ENCODE measurements around the gene MYO15A.
A peak's percentile ranks its signal among the peaks of the same experiment; 100 is the strongest.

The MYO15A gene

DNA sequence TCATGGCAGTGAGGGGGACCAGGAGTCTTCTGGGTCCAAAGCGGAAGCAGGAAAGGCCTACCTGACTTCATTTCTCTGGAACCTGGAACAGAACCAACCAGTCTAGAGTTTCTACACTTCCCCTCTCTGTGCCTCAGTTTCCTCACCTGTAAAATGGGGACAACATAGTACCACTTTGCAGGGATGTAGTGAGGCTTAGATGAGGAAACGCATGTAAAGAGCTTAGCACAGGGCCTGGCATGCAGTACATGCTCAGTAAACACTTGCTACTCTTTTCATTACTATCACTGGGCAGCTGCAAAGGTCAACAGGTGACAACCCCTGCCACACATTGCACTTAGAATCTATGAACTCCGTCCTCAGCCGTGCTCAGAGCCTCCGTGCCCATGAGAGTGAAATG is 24.2 kb downstream of the MYO15A start:
- no peak for DNase-seq

- DNase-seq, result no peak
Measured at GRCh38 chr17:18136357-18136756, 27.8 kb downstream of the MYO15A start.

GRCh38 chr17:18138065-18138749 is 29.7 kb downstream of the MYO15A start:
- DNase-seq, result no peak

DNA sequence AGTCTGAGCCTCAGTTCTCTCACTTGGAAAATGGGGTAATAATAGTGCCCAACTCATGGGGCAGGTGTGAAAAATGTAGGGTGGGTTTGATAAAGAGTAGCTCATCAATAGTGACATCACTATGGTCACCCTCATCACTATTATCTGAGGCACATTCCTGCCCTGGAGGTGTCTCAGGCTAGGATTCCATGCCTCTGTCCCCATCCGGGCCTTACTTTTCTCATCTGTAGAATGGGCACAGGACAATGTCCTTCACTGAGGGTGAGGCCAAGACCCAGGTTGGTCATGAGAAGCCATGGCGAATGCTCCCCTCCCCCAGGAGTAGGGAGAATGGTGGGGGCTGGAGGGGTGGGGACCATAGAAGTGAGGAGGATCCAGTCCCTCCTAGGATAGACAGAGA is 30.5 kb downstream of the MYO15A start:
- no peak for DNase-seq

DNA sequence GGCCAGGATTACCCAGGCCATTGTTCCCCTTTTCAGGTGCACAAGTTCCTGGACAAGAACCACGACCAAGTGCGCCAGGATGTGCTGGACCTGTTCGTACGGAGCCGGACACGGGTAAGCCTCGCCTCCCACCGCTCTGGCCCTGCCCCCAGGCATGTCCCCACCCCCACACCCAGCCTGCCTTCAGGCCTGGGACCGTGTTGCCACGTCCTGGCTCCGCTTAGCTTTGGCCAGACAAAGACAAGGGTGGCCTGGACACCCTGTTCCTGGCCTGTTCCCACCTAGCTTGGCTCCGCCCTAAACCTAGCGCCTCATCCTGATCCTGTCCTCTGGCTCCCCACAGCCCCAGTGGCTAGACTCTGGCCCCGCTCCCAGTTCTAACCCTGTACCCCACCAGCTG is 30.9 kb downstream of the MYO15A start:
- DNase-seq, result no peak

DNA sequence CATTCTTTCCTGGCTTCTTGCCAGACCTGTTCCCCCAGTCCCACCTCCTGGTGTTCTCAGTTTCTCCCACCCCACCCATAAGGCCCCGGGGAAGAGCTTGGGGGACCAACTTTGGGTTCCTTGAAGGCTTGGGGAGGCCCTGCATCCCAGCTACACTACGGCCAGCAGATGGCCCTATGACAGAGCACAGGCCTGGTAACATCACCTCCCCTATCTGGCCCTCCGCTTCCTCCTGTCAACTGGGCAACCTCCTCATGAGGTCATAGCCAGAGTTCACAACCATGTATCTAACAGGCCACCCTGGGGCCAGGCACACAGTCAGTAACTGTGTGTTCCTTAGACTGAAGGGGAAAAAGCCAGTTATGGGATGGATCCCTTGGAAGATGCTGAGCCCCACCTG is 31.4 kb downstream of the MYO15A start:
- no peak for DNase-seq

- no peak for DNase-seq
Measured at GRCh38 chr17:18140648-18141047, 32.1 kb downstream of the MYO15A start.

- DNase-seq, result peak; percentile 57
Measured at GRCh38 chr17:18141210-18141803, 32.8 kb downstream of the MYO15A start.

DNA sequence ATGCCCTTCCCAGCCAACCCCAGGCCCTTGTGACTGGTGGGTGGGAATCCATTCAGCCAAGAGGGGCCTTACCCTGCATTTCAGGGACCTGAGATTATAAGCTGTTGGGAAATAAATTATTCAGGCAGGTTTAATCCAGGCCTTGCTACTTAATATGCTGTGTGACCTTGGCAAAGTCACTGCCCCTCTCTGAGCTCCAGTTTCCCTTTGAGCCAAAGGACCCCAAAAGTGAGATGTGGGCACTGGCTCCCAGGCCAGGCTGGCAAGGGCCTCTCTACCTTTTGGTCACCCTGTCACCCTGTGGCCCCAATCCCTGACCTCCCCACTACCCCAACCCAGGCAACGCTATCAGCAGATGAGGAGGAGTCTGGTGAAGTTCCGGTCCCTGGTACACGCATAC is 33.9 kb downstream of the MYO15A start:
- DNase-seq, result no peak

DNA sequence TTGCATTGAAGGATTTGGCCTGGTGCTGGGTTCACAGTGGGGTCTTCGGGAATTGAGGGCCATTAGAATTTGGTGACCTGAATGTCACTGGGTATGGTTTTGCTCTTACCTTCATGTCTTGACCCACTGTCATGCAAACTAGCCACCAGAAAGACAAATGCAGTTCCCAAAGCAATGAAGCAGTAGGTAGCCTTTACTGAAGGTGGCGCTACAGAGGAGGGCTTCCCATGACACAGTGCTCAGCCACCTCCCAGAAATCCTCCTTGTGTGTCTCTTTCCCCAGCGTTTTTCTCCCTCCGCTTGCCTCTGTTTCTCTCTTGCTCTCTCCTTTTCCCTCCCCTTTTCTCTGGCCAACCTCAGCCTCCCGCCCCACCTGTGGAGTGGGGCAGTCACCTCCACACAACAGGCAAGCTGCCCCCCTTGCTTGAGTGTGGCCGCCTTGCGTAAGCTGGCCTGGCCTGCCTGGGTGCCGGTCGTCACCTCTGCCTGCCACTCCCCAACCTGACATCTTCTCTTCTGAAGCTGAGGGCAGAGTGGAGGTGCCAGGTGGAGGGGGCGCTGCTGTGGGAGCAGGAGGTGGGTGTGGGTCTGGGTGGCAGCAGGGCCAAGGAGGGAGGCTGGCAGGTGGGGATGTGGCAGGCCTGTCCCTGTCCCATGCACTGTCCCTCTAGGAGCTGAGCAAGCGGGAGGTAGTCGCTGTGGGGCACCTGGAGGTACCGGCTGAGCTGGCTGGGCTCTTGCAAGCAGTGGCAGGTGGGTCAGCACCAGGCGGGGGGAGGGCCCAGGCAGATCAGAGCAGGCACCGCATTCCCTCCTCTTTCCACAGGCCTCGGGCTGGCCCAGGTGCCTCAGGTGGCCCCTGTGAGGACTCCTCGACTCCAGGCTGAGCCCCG is 34.7 kb downstream of the MYO15A start:
- DNase-seq, result no peak

- DNase-seq, result no peak
Measured at GRCh38 chr17:18144261-18144660, 35.7 kb downstream of the MYO15A start.

- no peak for DNase-seq
Measured at GRCh38 chr17:18144855-18145254, 36.3 kb downstream of the MYO15A start.

- DNase-seq, result no peak
Measured at GRCh38 chr17:18145811-18146210, 37.3 kb downstream of the MYO15A start.

GRCh38 chr17:18146259-18146658 is 37.7 kb downstream of the MYO15A start:
- DNase-seq, result no peak

DNA sequence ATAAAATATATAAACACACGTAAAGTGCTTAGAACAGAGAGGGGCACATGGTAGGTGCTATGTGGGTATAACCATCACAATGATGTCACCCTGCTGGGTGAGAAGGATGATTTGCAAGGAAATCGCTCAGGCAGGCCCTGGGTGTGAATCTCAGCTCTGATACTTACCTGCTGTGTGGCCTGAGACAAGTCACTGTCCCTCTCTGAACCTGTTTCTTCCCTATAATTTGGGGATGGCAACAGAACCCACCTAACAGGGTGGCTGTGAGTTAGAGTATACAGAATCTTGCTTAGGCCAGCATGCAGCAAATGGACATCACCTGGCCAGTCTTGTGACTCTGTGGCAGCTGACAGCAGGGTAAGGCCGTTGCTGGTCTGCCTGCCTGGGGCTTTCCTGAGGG is 38.4 kb downstream of the MYO15A start:
- no peak for DNase-seq

GRCh38 chr17:18148586-18148985 is 40.0 kb downstream of the MYO15A start:
- no peak for DNase-seq

DNA sequence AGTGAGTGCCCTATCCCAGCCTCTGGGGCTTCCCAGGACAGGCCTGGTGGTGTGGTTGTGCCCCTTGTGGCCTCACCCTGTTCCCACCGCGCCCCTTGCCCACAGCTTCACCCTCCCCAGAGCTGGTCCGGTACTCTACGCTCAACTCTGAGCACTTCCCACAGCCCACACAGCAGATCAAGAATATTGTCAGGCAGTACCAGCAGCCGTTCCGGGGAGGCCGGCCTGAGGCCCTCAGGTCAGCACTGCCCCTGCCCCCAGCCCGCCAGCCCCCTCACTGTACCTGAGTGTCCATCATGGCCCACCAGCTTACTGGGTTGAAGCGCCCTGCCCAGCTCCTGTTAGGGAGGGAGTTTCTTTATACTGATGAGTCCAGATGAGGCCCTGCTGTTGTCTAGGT is 42.7 kb downstream of the MYO15A start:
- DNase-seq, result no peak

DNA sequence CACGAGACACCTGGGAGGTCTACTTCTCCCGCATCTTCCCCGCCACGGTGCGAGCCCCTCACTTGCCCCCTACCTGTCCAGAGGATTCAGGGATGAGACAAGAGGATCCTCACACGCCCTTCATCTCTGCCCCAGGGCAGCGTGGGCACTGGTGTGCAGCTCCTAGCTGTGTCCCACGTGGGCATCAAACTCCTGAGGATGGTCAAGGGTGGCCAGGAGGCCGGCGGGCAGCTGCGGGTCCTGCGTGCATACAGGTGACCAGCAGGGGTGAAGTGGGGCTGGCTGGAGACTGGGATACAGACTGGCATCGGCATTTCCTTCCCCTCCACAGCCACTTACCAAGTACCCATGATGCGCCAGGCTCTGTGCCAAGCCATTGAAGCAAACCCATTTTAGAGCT is 46.6 kb downstream of the MYO15A start:
- DNase-seq, result no peak

GRCh38 chr17:18156171-18156975 is 47.8 kb downstream of the MYO15A start:
- no peak for DNase-seq

- no peak for DNase-seq
Measured at GRCh38 chr17:18156976-18157280, 48.4 kb downstream of the MYO15A start.

DNA sequence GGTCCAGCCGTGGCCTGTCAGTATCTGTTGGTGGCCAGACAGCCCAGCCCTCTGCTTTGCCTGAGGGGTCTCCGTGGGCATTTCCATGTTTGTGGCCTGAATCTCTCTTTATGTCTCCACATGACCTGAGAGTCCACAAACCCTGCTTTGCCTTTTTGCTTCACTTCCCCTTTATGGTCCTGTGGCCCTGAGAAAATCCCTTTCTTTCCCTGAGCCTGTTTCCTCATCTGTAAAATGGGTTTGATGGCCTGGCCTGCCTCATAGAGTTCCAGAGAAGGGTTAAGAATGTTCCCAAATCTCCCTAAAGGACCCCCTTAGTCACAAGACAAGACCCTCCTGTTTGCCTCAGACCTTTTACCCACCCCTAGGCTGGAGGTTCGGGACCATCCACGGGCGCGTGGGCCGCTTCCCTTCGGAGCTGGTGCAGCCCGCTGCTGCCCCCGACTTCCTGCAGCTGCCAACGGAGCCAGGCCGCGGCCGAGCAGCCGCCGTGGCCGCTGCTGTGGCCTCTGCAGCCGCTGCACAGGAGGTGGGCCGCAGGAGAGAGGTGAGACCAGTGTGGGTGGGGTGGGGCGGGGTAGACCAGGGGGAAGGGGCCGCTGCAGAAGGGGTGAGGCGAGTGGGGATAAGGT is 48.9 kb downstream of the MYO15A start:
- DNase-seq, result no peak

GRCh38 chr17:18158022-18158600 is 49.6 kb downstream of the MYO15A start:
- peak; percentile 43 for DNase-seq
